GM10266 (cell line): ENCODE measurements around the gene CAMK1.
"Not testable (repeated sequence)": the region's sequence is repeated elsewhere in the genome, so short reads cannot be mapped to it uniquely, and the experiment has no call there.

Experiments
- DNase-seq: peaks from one replicate; pipeline ENCODE4 v3.0.0; 2012; ENCODE audit errors: extremely low spot score
- CTCF ChIP-seq: IDR thresholded peaks from 2 replicates; pipeline ENCODE4 v1.5.1; 2012; ENCODE audit warnings: mild to moderate bottlenecking, low read depth; ENCODE audit not compliant: control insufficient read depth, insufficient read depth; ENCODE audit errors: missing control alignments

CAMK1 gene

GRCh38 chr3:9776896-9777693 lies 7.3 kb upstream of the CAMK1 start:
- TF ChIP-seq CTCF = no peak
- DNase-seq = no peak

- not testable (repeated sequence) for DNase-seq
These were observed 1.3 kb upstream of the CAMK1 start for GRCh38 chr3:9771007-9771406.

GRCh38 chr3:9770276-9770812 lies 597 bp upstream of the CAMK1 start:
- DNase-seq = peak; percentile 23
- no peak for TF ChIP-seq CTCF

GRCh38 chr3:9769012-9769411 lies 735 bp downstream of the CAMK1 start:
- DNase-seq = no peak
- no peak for TF ChIP-seq CTCF

- DNase-seq = no peak
- no peak for TF ChIP-seq CTCF
These were observed 1.5 kb downstream of the CAMK1 start for GRCh38 chr3:9768141-9768775.

GRCh38 chr3:9767418-9767817 lies 2.3 kb downstream of the CAMK1 start:
- no peak for TF ChIP-seq CTCF

GRCh38 chr3:9765865-9766264 lies 3.9 kb downstream of the CAMK1 start:
- no peak for DNase-seq

More at GRCh38 chr3:9767418-9767817, 2.3 kb downstream of the CAMK1 start:
- DNase-seq = no peak

More at GRCh38 chr3:9765865-9766264, 3.9 kb downstream of the CAMK1 start:
- no peak for TF ChIP-seq CTCF
